NB4 (cell line): ENCODE data around the gene PRKCG.

Source experiments
- DNase-seq: peaks from one replicate; pipeline ENCODE4 v3.0.0; 2010; ENCODE audit warnings: low read depth
- H3K4me3 ChIP-seq: one replicate; pipeline ENCODE4 v1.5.1; 2011; ENCODE audit warnings: mild to moderate bottlenecking, low read depth, low read length, moderate library complexity
- CTCF ChIP-seq: IDR thresholded peaks from one replicate; pipeline ENCODE4 v1.5.1; 2012; ENCODE audit warnings: low read depth, low read length
- MAX ChIP-seq: IDR thresholded peaks from 2 replicates; pipeline ENCODE4 v1.6.1; 2011; ENCODE audit warnings: low read depth, low read length
- MYC ChIP-seq: IDR thresholded peaks from 2 replicates; pipeline ENCODE4 v1.6.1; 2011; ENCODE audit warnings: low read depth, low read length
- POLR2A ChIP-seq: IDR thresholded peaks from 2 replicates; pipeline ENCODE4 v1.6.1; 2011; ENCODE audit warnings: mild to moderate bottlenecking; ENCODE audit not compliant: insufficient read length; ENCODE audit errors: extremely low read depth

Gene PRKCG

GRCh38 chr19:53873773-53874605 is 8.0 kb upstream of the PRKCG start:
- TF ChIP-seq MYC (no peak), POLR2A (no peak), MAX (no peak), CTCF (no peak)
- no peak for DNase-seq
- no peak overlapping the region for H3K4me3 ChIP-seq

- DNase-seq = no peak
- TF ChIP-seq MYC = no peak
- TF ChIP-seq POLR2A = no peak
- TF ChIP-seq MAX = no peak
- TF ChIP-seq CTCF = no peak
- H3K4me3 ChIP-seq = no peak overlapping the region
Observed at GRCh38 chr19:53874606-53874990, 7.4 kb upstream of the PRKCG start.

GRCh38 chr19:53875602-53876325 is 6.2 kb upstream of the PRKCG start:
- H3K4me3 ChIP-seq = no peak overlapping the region
- TF ChIP-seq POLR2A (no peak), MAX (no peak), CTCF (no peak), MYC (no peak)
- DNase-seq = no peak

GRCh38 chr19:53876651-53877224 is 5.3 kb upstream of the PRKCG start:
- H3K4me3 ChIP-seq = no peak overlapping the region
- no peak for DNase-seq
- TF ChIP-seq MAX = no peak
- no peak for TF ChIP-seq CTCF
- TF ChIP-seq MYC = no peak
- TF ChIP-seq POLR2A = no peak

- TF ChIP-seq POLR2A (no peak), MAX (no peak), MYC (no peak), CTCF (no peak)
- no peak overlapping the region for H3K4me3 ChIP-seq
- no peak for DNase-seq
Observed at GRCh38 chr19:53877361-53877766, 4.6 kb upstream of the PRKCG start.
